HG02642 (cell line): ENCODE measurements around the gene BTF3.

Experiments used
- ATAC-seq: cut with Tn5 transposase; IDR thresholded peaks from one replicate; pipeline ENCODE4 v1.9.1; 2021; ENCODE audit warnings: mild to moderate bottlenecking; ENCODE audit not compliant: unreplicated experiment, poor library complexity

The BTF3 gene

GRCh38 chr5:73519531-73520283, 21.5 kb downstream of the BTF3 start:
- peak; percentile 96 for ATAC-seq

DNA sequence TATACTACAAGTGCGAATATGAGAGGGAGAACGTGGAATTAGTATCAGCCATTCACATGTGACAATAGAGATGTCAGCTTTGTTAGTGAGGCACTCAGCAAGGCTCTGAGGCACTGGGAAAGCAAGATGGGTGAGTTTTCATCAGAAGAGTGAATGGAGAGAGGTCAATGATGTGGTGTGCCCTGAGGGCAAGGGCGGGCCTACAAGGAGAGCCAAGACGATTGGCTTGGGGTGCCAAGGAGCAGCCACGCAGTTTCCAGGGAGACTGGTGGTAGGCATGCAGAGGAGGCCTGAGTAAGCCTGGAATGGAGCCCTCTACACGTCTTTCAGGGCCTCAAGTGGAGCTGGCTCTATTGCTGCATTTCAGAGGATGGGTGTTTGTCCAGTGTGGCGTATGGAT, 24.7 kb downstream of the BTF3 start:
- no peak for ATAC-seq

DNA sequence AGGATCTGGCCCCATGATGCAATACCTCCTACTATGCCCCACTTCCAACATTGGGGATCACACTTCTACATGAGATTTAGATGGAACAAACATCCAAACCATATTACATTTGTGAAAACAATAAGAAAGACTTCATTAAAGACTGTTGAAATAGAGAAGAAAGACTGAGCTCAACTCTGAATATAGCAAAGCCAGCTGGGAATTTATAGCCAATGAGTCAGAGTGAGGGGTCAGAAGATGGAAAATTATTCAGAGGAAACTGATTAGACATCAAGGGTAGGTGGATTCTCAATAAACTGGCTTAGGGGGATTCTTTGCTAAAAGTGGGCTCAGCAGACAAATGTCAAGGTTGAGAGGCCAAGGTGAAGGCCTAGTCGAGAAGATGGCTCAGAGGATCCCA, 25.6 kb downstream of the BTF3 start:
- no peak for ATAC-seq

DNA sequence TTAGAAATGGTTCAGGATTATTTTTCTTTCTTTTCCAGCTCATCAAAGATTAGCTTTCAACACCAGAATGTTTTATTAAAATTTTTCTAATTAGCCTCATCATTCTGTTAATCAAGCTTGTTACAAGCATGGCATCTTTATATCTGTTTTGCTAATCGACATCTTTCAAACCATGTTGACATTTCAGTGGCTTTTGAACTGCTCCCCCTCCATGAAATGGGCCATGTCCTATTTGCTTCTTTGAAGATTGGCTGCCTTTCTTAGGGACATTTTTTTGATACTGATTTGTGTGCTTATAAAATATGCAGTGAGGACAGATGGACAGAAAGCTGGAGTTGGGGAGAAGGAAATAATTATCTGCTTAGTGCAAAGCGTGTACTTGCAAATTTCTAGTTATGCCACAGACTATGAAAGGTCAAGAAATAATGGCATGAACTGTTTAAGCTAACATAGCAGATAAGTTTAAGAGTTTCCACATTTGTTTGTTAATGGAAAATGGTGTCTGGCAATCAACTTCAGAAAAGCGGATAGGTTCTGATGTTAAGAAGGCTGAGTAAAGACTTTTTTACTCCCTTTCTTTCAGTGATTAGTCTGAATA, 27.5 kb downstream of the BTF3 start:
- ATAC-seq, result no peak

GRCh38 chr5:73528248-73528647, 30.0 kb downstream of the BTF3 start:
- ATAC-seq, result no peak

GRCh38 chr5:73529081-73529480, 30.8 kb downstream of the BTF3 start:
- no peak for ATAC-seq

- no peak for ATAC-seq
Measured at GRCh38 chr5:73531356-73531755, 33.1 kb downstream of the BTF3 start.

DNA sequence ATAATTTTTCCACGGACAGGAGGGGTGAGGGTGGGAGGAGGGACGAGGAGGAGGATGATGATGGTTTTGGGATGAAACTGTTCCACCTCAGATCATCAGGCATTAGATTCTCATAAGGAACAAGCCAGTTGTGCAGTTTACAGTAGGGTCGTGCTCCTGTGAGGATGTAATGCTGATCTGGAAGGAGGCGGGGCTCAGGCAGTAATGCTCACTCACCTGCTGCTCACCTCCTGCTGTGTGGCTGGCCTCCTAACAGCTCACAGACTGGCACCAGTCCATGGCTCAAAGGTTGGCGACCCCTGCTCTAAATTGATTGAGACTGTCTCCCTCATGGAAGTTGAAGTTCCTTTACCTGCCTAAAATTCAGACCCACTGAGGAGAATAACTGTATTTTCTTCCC, 34.0 kb downstream of the BTF3 start:
- ATAC-seq, result no peak

DNA sequence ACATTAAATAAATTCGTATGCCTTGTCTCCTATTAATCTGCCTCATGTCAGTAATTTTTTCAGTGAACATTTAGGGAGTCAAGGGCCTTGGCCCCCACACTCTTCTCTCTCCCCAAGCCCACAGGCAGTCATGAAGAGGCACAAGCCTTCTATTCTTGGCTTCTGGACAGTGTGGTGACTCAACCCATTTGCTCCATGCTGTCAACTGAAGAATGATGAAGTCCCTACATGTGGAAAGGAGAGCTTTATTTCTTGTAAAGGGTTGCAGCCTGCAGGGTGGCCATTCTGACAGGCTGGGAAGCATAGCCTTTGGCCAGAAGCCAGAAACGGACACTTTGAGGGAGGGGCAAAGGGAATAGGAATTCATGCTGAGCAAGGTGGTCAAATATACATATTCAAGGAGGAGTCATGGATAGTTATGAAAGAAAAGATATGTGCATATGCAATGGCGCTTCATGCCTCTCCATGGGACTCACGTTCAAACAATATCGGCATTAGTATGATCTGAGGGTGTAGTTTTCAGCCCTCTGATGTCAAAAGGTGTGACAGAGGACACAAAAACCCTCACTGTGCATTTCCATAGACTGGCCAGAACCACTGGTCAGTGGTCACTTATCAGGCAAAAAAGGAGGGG, 35.9 kb downstream of the BTF3 start:
- ATAC-seq, result no peak

DNA sequence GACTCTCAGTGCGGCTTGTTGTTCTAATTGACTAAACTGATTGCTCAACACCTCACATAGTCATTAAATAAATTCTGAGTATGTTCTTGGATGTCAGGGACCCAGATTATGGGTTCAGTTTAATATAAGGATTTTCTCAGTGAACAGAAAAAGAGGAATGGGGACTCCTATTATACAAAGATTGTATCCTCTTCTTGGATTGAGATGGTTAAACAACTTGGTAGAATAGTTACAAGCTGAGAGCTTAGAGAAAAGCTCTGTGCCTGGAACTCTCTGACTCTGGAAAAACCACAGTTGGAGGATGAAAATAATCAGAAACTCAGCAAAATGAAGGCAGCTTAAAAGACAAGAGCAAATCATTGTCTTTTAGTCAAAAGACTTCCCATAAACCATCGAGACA, 36.7 kb downstream of the BTF3 start:
- ATAC-seq, result no peak

- no peak for ATAC-seq
Measured at GRCh38 chr5:73539730-73540129, 41.5 kb downstream of the BTF3 start.

- no peak for ATAC-seq
Measured at GRCh38 chr5:73540192-73540591, 42.0 kb downstream of the BTF3 start.

DNA sequence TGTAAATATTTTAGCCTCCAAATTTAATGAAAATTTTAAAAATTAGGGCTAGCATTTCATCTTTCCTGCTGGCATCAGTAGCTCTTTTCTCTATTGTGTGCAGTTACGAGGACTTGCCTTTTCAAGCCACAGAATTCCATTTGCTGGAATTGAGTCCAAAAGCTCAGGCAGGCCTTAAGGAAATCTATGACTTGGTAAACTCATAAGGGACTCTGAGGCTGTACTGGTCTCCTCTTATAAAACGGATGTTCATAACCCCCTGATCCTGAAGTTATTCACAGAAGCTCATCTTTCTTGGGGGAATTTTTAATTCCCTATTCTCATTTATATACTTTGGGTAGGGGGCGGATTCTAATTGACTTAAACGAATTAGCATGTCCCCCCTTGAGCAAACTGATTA, 43.8 kb downstream of the BTF3 start:
- ATAC-seq, result no peak

DNA sequence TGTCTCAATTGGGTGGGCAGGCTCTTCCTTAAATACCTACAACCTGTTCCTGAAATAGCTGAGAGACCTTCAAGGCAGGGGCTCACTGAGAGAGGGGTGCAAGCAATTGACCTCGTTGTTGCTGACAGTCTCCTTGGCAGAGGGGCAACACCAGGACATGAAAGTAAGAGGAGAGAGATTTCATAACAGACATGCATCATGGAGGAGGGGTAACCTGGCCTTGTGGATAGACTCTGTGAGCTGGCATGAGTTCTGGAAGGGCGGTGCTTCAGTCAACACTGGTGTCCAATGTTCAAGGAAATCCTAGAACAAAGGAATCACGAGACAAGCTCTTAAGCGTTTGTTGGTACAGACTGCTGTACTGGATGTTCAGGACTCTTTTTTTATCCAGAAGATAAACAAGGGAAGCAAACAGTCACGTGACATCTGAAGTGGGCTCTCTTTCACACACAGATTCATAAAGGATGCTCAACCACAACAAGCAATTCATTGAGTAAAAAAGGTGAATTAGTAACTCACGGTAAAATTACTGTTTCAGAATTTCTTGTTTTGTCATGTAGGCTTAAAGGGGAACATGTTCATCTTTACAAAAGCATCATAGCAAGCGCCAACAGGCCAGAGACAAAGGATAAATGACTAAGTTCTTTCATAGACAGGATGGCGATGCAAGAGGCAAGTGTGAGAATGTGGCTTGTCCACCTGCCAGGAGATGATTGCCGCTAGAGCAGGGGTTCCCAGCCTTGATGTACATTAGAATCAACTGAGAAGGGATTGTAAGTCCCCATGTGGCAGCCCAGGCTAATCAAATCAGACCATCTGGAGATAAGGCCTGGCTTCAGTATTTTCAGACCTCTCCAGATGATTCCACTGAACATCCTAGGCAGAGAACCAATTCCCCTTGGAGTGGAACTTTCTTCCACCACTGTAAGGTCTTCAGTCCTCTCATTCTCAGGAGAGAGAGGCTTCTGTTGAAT, 46.5 kb downstream of the BTF3 start:
- ATAC-seq, result no peak

- ATAC-seq, result no peak
Measured at GRCh38 chr5:73545403-73545779, 47.1 kb downstream of the BTF3 start.

DNA sequence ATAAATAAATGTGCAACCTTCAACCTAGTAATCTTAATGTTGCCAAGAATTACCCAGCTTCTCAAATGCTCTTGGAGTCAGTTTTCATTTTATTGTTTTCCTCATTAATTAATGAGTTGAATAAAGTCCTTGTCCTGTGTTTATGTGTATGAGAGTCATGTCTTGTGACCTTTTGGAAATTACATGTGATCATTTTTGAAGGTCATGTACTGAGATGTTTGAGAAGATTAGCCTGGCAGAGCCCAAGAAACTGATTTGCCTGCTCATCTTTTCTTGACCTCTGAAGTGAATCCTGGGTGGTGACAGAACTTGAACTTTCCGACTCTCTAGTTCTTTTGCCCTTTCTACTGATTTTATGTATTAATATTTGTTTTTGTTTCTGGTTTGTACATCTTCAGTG, 51.8 kb downstream of the BTF3 start:
- no peak for ATAC-seq

GRCh38 chr5:73552642-73553041, 54.4 kb downstream of the BTF3 start:
- ATAC-seq, result no peak
